ENCODE measurements around the gene LRP11. TPM values are rescaled to one million over a fixed set of nuclear protein-coding genes. Genes with fewer than 3 reads are reported as not detected.
"Not testable (repeated sequence)": the region's sequence is repeated elsewhere in the genome, so short reads cannot be mapped to it uniquely, and the experiment has no call there.

LRP11 gene
- total and polyA plus RNA-seq, 10 of the 15 experiments (the other 5 are each of a cell fraction or from before 2014, with no cell fraction given), result under 0.01 to 0.23 (median 0.03) TPM; not detected in 6

DNA sequence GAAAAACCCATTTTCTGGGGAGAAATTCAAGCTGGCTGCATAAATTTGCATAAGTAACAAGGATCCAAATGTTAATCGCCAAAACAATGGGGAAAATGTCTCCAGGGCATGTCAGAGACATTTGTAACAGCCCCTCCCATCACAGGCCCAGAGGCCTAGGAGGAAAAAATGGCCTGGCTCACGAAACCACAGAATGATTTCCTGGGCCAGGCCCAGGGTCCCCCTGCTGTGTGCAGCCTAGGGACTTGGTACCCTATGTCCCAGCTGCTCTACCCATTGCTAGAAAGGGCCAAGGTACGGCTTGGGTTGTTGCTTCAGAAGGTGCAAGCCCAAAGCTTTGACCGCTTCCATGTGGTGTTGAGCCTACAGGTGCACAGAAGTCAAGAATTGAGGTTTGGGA, 44.3 kb upstream of the LRP11 start:
- H4K20me1 ChIP-seq (ENCODE audit: control insufficient read depth, insufficient read depth); in situ Hi-C loops (cut with MboI); SMC1A ChIA-PET (ENCODE audit: uncharacterized antibody, unreplicated experiment); H3K9me3 ChIP-seq (replicated peaks; ENCODE audit: control insufficient read depth, insufficient read depth, low read length); H3K36me3 ChIP-seq (ENCODE audit: control insufficient read depth in 2 of 2, insufficient read depth in 2 of 2, low read length in 1 of 2); H3K79me2 ChIP-seq (ENCODE audit: control insufficient read depth, insufficient read depth, low read length); RAD21 ChIA-PET (ENCODE audit: unreplicated experiment); H3K9ac ChIP-seq (ENCODE audit: control insufficient read depth, insufficient read depth, low read length); H3K4me3 ChIP-seq; H3K4me2 ChIP-seq (ENCODE audit: control insufficient read depth, insufficient read depth); H3K27ac ChIP-seq (ENCODE audit: control insufficient read depth, insufficient read depth); intact Hi-C loops (cut with micrococcal nuclease; ENCODE audit: unreplicated experiment); ATAC-seq; H3K27me3 ChIP-seq (replicated peaks in 1 of 2; ENCODE audit: control insufficient read depth in 2 of 2, insufficient read depth in 2 of 2, low read length in 1 of 2); H3K4me1 ChIP-seq (ENCODE audit: control insufficient read depth, insufficient read depth, low read length); CTCF ChIA-PET; H2AFZ ChIP-seq (ENCODE audit: control insufficient read depth, low read depth, low read length); POLR2A ChIA-PET; FAIRE-seq; BruUV-seq (replicated peaks); DNase-seq (ENCODE audit: low read depth, low spot score): not testable (repeated sequence)
- 27% methylated on average over 4 of the region's 4 CpGs for WGBS (ENCODE audit: insufficient coverage, insufficient replicate concordance, low lambda C conversion rate, missing lambda C conversion rate)

DNA sequence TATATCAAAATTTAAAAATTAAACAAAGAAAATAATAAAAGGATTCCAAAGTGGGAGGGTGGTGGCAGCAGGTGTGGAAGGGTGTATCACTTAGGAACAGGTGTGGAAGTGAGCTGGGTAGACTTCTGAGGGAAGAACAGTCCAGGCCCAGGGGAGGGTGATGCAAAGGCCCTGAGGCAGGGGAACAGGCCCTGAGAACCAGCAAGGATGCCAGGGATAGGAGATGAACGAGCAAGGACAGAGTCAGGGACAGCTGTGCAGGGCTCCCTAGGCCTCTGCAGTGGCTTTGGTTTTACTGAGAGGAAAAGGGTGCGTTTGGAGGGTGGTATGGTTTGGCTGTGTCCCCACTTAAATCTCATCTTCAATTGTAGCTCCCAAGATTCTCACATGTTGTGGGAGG, 43.2 kb upstream of the LRP11 start:
- TF ChIP-seq RUNX3 (IDR thresholded peaks at IDR 0.05; ENCODE audit: low read length), result no peak
- no peak for TF ChIP-seq ZNF274 (IDR thresholded peaks at IDR 0.05; ENCODE audit: insufficient read depth, insufficient read length)
- no peak for TF ChIP-seq SPI1 (IDR thresholded peaks at IDR 0.05; ENCODE audit: borderline replicate concordance, insufficient read depth, low read depth, low read length)
- no peak for TF ChIP-seq HCFC1 (IDR thresholded peaks at IDR 0.05; ENCODE audit: low read length)
- TF ChIP-seq, protein P1, sequence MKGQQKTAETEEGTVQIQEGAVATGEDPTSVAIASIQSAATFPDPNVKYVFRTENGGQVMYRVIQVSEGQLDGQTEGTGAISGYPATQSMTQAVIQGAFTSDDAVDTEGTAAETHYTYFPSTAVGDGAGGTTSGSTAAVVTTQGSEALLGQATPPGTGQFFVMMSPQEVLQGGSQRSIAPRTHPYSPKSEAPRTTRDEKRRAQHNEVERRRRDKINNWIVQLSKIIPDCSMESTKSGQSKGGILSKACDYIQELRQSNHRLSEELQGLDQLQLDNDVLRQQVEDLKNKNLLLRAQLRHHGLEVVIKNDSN (IDR thresholded peaks at IDR 0.05; ENCODE audit: borderline replicate concordance, extremely low read length, insufficient read depth, low read depth, low read length), result no peak
- TF ChIP-seq LARP7 (IDR thresholded peaks at IDR 0.05), result no peak
- no peak for TF ChIP-seq BACH1 (IDR thresholded peaks at IDR 0.05; ENCODE audit: borderline replicate concordance)
- no peak for FAIRE-seq
- Histone ChIP-seq H3K27ac (ENCODE audit: control insufficient read depth, insufficient read depth) (no peak overlapping the region), H3K27me3 (replicated peaks in 1 of 2; ENCODE audit: control insufficient read depth in 2 of 2, insufficient read depth in 2 of 2, low read length in 1 of 2) (peaks cover 2 to 6% of the 10 kb centered on the region in 2 experiments; a peak in 2 of 4 replicates), H3K4me3 (no peak overlapping the region), H3K9me3 (replicated peaks; ENCODE audit: control insufficient read depth, insufficient read depth, low read length) (peaks cover 3% of the 10 kb centered on the region; the same call in 1 of the 3 replicates), H3K4me2 (ENCODE audit: control insufficient read depth, insufficient read depth) (no peak overlapping the region), H3K9ac (ENCODE audit: control insufficient read depth, insufficient read depth, low read length) (no peak overlapping the region), H2AFZ (ENCODE audit: control insufficient read depth, low read depth, low read length) (no peak overlapping the region), H4K20me1 (ENCODE audit: control insufficient read depth, insufficient read depth) (no peaks in the 10 kb centered on the region), H3K36me3 (ENCODE audit: control insufficient read depth in 2 of 2, insufficient read depth in 2 of 2, low read length in 1 of 2) (no peaks in the 10 kb centered on the region), H3K4me1 (ENCODE audit: control insufficient read depth, insufficient read depth, low read length) (no peaks in the 10 kb centered on the region), H3K79me2 (ENCODE audit: control insufficient read depth, insufficient read depth, low read length) (no peaks in the 10 kb centered on the region)
- intact Hi-C loops (cut with micrococcal nuclease; ENCODE audit: unreplicated experiment), result no loop called here
- CTCF ChIA-PET, result no interaction called here
- in situ Hi-C loops (cut with MboI), result no loop called here
- RAD21 ChIA-PET (ENCODE audit: unreplicated experiment), result no interaction called here
- SMC1A ChIA-PET (ENCODE audit: uncharacterized antibody, unreplicated experiment), result no interaction called here
- 17% methylated on average over 2 of the region's 2 CpGs for WGBS (ENCODE audit: insufficient coverage, insufficient replicate concordance, low lambda C conversion rate, missing lambda C conversion rate)
- POLR2A ChIA-PET, result no interaction called here
- no TSS peak for BruUV-seq (replicated peaks)
- no peak for DNase-seq (ENCODE audit: low read depth, low spot score)
- no peak for ATAC-seq
